Lower leg skin (tissue), 3 donors: ENCODE results near the gene ST6GALNAC3.

Experiments
- POLR2A ChIP-seq, 2 donors: fragments of 450-650 bp; IDR thresholded peaks; one replicate each; pipeline ENCODE4 v1.6.1; 2016 to 2017; ENCODE audit warnings: antibody characterized with exemption in 2 of 2, mild to moderate bottlenecking in 1 of 2, moderate library complexity in 1 of 2
- TF ChIP-seq, protein P1 (sequence below), 3 donors: fragments of 450-650 bp; IDR thresholded peaks; one replicate each; pipeline ENCODE4 v1.5.1; 2016; ENCODE audit warnings: antibody characterized with exemption in 3 of 3, mild to moderate bottlenecking in 3 of 3, moderate library complexity in 2 of 3

DNA sequence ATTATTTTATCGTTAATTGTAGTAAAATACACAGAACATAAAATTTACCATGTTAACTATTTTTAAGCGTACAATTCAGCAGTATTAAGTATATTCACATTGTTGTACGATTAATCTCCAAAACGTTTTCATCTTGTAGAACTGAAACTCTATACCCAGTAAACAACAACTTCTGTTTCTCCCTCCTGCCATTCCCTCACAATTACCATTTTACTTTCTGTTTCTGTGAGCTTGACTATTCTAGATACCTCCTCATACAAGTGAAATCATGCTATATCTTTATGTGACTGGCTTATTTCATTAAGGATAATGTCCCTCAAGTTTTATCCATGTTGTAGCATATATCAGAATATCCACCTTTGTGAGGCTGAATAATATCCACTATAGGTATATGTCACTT is 156.8 kb downstream of the ST6GALNAC3 start:
- TF ChIP-seq, protein P1, sequence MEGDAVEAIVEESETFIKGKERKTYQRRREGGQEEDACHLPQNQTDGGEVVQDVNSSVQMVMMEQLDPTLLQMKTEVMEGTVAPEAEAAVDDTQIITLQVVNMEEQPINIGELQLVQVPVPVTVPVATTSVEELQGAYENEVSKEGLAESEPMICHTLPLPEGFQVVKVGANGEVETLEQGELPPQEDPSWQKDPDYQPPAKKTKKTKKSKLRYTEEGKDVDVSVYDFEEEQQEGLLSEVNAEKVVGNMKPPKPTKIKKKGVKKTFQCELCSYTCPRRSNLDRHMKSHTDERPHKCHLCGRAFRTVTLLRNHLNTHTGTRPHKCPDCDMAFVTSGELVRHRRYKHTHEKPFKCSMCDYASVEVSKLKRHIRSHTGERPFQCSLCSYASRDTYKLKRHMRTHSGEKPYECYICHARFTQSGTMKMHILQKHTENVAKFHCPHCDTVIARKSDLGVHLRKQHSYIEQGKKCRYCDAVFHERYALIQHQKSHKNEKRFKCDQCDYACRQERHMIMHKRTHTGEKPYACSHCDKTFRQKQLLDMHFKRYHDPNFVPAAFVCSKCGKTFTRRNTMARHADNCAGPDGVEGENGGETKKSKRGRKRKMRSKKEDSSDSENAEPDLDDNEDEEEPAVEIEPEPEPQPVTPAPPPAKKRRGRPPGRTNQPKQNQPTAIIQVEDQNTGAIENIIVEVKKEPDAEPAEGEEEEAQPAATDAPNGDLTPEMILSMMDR (IDR thresholded peaks at IDR 0.05), result no peak
- no peak for TF ChIP-seq POLR2A (IDR thresholded peaks at IDR 0.05)
